HG03558 (cell line): Measurements from ENCODE around the gene DDX11.
"Not testable (repeated sequence)": the region's sequence is repeated elsewhere in the genome, so short reads cannot be mapped to it uniquely, and the experiment has no call there.

Experiments
- ATAC-seq: cut with Tn5 transposase; IDR thresholded peaks from one replicate; pipeline ENCODE4 v1.9.1; 2021; ENCODE audit warnings: moderate number of reproducible peaks; ENCODE audit not compliant: unreplicated experiment; ENCODE audit errors: extremely low read depth

The DDX11 gene

DNA sequence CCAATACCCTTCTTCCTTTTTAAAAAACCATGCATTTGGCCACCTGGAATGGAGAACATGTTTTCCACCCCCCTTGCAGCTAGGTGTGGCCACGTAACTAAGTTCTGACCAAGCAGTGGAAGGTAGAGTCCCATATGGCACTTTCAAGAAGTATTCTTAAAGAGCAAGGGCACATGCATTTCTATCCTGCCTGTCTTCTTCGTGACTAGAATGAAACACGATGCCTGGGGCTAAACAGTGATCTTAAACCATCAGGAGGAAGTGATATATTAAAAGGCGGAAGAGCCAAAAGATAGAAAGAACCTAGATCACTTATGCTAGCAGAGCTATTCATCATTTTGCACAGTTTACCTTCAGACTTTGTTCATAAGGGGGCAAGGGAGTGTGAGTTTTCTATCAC, 16.0 kb upstream of the DDX11 start:
- ATAC-seq, result no peak

DNA sequence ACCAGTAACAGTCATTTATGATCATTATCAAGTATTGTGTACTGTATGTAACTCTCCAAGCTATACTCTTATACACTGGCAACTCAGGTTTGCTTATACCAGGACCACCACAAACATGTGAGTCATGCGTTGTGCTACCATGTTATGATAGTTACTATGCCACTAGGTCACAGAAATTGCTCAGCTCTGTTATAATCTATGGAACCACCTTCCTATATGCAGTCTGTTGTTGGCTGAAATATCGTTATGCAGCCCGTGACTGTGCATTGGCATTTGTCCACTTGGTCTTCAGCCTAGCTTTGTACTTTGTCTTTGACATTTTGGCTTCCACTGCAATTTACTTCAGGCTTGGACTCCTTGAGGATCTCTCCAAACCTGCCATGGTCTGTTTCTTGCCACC, 7.5 kb upstream of the DDX11 start:
- not testable (repeated sequence) for ATAC-seq

DNA sequence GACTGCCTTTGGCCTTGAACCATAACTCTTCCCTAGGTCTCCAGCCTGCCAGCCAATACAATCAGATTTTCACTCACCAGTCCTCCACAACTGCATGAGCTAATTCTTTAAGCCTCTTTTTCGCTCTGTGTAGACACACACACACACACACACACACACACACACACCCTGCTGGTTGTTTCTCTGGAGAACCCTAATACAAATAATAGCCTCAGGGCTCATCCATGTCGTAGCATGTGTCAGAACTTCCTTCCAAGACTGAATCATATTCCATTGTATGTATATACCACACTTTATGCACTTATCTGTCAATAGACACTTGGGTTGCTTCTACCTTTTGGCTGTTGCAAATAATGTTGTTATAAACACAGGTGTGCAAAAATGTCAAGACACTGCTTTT, 6.0 kb upstream of the DDX11 start:
- not testable (repeated sequence) for ATAC-seq

DNA sequence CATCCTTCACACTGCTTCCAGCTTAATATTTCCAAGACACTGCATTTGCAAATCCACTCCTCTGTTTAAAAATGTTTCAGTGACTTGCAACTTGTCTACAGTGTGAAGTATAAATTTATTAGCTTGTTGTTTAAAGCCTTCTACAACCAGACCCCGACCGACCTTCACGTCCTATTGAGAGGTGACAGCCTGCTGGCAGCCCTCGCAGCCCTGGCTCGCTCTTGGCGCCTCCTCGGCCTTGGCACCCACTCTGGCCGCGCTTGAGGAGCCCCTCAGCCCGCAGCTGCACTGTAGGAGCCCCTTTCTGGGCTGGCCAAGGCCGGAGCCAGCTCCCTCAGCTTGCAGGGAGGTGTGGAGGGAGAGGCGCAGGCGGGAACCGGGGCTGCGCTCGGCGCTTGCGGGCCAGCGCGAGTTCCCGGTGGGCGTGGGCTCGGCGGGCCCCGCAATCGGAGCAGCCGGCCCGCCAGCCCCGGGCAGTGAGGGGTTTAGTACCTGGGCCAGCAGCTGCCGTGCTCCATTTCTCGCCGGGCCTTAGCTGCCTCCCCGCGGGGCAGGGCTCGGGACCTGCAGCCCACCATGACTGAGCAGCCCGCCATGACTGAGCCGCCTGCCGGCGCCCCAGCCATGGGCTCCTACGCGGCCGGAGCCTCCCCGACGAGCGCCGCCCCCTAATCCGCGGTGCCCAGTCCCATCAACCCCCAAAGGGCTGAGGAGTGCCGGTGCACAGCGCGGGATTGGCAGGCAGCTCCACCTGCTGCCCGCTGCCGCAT, 2.5 kb upstream of the DDX11 start:
- ATAC-seq, result not testable (repeated sequence)

DNA sequence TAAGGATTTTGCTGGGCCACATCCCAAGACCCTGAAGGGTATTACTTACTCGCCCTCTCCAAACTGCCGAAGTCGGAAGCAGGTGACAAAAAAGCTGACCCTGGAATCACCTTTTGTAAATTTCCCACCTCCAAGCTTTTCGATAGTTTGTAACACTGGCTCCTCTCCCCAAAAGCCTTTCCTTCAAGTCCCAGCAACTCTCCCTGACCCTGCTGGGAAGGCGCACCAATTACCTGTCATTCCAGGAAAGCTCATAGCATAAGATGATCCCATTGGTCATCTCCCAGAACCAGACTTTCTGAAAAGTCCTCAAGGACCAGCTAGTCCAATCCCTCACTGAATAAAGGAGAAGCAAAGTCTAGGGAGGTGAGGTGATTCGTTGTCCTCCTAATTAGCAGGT, 698 bp upstream of the DDX11 start:
- not testable (repeated sequence) for ATAC-seq

DNA sequence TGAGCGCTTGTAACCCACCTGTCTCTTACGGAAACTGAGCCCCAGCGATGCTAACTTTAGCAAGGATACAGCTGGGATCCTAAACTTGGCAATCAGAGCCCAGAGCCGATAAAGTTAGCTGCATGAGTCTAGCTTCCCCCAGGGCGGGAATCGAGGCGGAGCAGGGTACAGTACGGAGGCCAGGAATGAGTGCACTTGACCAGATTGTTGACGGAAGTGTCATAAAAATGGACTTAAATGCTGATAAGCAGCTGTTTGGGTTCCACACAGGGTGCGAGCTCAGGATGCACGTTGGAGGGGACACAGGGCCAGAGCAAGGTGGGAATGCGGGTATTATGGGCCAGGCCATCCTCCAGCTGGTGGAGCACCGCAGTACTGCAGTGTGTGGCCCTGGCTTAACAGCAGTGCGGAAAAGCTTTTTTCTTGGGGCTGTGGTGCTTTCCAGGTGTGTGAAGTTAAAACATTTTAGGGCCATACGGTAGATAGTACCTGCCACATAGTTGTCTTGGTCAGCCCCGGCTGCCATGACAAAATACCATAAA, 744 bp downstream of the DDX11 start:
- peak; percentile 15 for ATAC-seq

DNA sequence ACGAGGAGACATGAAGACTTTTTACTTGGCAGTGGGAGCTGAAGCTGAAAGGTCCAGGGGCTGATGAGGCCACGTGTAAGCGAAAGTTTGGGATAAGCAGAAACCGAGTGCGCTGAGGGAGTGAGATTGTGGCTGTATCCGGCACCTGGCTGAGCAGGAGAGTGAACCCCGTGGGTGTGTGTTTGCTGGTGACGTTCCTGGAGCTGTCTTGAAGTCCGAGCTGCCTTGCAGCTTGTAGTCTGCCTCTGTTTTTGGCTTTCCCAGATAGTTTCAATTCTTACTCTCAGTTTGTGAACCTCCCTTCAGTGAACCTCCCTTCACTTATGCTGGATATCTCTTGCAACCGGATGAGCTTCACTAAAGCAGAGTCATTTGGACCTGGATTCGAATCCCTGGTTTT, 2.5 kb downstream of the DDX11 start:
- not testable (repeated sequence) for ATAC-seq

DNA sequence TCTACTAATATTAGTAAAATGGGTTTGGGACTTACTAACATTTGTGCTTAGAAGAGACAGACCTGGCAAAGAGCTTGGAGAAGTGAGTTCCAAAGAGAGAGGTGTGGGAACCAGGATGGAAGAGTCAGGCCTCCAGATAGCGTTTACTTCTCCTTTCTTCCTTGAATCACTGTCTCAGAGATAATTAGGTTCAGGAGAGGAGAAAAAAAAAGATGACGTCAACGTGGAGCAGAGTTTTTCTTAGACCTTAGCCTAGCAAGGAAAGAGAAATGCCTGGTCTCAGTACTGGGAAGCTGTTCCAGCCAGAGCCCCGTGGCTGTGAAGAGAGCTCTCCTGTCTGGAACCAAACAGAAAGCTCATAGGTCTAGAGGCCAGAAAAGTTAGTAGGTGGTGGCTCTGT, 3.4 kb downstream of the DDX11 start:
- ATAC-seq, result not testable (repeated sequence)

DNA sequence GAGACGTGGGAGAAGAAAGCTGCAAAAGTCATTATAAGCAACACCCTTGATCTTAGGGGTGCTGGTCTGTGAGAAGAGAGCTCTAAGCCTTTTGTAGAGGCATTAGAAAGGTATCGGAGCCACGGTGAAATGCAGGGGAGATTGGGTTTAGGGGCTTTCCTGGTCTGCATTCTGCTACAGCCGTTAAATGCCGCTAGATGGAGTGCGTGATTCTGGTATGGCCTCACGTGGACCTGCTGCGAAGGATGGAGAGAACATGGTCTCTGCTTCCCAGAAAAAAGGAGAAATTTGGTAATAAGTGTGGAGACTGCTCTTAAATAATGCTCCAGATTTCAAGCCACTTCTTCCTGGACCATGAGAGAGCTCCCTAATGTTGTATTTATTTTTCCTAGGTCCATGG, 4.3 kb downstream of the DDX11 start:
- not testable (repeated sequence) for ATAC-seq

DNA sequence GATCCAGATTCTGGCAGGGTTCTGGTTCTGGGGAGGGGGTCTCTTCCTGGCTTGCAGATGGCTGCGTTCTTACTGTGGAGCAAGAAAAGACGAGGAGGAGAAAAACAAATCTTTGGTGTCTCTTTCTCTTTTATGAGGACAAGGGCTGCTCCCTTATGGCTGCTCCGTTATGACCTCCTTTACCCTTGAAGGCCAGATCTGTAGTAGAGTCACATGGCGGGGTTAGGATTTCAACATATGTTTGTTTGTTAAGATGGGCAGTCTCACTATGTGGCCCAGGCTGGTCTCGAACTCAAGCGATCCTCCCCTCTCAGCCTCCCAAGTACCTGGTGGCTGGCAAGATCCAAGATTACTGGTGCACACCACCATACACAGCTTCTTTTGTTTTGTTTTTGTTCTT, 5.8 kb downstream of the DDX11 start:
- not testable (repeated sequence) for ATAC-seq

DNA sequence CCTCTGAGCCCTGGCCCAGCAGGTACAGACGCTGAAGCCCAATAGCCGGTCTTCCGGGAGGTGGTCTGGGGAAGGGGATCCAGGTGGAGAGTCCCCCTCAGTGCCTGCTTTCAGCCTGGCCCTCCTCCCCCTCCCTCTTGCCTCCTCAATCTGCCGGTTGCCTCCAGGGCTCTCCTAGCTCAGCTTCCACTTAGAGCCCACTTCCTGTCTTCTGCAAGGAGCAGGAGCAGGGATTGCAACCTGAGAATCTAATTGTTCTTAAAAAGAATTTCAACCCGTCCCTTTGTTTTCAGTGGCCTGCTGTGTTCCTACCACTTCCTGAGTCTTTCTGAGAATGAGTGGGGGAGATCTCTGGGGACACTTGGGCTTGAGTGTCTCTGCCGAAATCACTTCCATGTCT, 6.6 kb downstream of the DDX11 start:
- ATAC-seq, result not testable (repeated sequence)

DNA sequence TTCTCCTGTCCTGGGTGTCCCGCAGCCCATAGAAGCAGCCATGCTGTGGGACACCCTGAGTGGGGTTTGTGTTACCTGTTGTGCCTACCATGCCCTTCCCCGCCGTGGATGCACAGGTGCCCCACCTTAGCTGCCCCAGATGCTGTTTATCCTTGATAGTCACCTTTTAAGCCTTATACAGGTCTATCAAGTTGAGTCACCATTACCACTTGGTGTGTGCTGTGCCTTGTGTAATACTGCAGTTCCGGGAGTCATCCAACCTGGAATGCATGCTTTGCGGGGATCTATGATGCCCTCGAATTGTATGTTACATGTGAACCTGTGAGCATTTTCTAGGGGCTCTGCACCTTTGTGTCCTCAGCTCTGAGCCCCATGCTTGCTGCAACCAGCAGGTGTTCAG, 7.6 kb downstream of the DDX11 start:
- not testable (repeated sequence) for ATAC-seq

DNA sequence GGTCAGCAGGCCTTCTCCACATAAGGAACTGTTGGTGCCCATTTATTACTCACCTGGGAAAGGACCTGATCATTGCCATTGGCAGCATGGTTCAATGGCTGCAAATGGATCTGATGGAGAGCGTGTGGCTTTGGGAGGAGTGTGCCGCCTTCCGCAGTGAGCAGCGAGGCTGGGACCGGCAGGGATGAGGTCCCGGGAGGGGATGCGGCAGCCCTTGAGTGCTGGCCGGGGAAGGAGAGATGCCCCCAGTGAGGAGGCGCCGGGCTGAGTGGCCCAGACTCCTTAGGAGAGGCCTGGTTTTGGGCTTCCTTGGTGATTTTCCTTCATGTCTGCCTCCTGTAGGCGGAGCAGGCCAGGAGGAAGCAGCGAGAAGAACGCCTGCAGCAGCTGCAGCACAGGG, 10.6 kb downstream of the DDX11 start:
- not testable (repeated sequence) for ATAC-seq

DNA sequence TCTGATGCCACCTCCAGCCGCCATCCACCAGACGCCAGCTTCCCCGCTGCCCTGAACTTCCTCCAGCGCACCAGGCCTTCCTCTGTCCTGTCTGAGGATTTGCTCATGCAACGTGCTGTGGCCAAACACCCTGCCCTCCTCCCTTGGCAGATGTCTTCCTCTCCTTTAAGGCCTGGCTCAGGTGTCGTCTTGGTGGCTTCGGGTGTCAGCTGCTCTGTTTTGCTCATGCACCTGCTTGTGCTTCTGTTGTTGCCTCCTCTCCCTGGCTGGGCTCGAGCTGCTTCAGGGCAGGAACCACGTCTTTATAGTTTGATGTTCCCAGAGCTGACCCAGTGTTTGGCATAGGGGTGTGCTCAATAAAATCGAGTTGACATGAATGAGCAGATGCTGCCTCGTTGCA, 12.4 kb downstream of the DDX11 start:
- ATAC-seq, result not testable (repeated sequence)

DNA sequence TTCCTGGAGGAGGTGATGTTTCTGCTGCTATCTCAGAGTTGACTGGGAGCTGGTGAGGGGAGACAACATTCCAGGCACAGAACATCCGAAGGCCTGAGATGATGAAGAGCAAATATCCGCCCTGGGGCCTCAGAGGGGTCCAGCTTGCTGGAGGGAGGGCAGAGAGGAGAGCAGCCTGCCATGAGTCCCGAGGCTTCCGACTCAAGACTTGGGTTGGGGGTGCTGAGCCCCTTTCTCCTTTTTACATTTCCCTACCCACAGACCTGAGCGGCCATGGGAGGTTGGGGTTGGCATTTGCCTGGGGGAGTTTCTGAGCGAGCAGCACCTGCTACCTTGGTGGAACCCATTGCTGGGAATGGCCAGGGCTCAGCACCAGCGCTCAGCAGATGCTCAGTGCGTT, 13.8 kb downstream of the DDX11 start:
- ATAC-seq, result not testable (repeated sequence)

DNA sequence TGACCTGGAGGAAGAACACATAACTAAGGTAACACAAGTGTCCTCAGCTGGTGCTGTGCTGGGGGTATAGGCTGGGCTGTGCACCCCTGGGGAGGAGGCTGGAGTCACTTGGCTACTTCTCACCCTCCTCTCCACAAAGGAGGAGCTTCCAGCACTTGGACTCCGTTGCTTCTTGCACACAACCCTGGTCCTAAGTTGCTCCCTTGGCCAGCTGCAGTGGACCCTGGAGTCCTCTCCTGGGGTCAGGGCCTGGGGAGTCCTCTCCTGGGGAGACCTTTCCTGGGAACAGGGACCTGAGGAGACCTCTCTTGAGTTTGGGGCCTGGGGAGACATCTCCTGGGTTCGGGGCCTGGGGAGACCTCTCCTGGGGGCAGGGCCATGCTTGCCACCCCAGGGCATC, 14.3 kb downstream of the DDX11 start:
- ATAC-seq, result not testable (repeated sequence)

DNA sequence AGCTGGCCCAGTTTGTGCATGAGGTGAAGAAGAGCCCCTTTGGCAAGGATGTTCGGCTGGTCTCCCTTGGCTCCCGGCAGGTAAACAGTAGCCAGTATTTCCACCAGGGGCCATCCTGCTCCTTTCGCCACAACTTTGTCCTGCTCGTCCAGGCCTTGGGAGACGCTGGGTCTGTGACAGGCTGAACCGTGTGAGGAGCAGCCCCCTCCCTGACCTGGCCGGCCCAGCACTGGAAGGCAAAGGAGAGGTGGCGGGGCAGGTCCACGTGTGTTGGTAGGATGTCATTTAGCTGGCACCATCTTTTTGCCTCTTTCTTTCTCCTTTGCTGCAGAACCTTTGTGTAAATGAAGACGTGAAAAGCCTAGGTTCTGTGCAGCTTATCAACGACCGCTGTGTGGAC, 15.4 kb downstream of the DDX11 start:
- no peak for ATAC-seq

DNA sequence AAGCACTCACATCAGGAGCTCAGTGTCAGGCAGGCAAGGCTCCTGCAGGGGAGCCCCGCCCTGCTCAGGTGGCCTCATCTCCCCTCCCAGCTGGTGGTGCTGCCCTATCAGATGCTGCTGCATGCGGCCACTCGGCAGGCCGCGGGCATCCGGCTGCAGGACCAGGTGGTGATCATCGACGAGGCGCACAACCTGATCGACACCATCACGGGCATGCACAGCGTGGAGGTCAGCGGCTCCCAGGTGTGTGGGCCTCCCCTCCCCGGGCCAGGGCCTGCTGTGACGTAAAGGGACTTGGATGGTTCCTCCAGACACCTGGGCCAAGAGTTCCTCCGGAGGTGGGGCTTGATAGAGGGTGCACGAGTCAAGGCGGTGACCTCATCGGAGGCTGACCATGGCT, 18.0 kb downstream of the DDX11 start:
- ATAC-seq, result not testable (repeated sequence)

DNA sequence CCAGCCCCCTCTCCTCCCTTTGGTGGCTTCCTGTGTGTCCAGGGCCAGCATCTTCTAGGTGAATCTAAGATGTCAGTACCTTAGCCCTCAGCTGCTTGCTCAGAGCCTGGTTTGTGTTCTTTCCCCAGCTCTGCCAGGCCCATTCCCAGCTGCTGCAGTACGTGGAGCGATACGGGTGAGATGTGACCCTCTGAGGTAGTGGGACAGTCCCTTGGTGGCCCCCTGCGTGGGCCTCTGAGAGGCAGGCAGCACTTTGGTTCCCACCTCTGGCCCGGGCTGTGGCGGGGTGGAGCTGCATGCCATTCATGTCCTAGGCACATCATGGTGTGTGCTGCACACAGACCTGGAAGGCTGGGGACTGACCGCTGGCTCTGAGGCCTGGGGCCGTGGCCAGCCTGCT, 19.1 kb downstream of the DDX11 start:
- ATAC-seq, result not testable (repeated sequence)

DNA sequence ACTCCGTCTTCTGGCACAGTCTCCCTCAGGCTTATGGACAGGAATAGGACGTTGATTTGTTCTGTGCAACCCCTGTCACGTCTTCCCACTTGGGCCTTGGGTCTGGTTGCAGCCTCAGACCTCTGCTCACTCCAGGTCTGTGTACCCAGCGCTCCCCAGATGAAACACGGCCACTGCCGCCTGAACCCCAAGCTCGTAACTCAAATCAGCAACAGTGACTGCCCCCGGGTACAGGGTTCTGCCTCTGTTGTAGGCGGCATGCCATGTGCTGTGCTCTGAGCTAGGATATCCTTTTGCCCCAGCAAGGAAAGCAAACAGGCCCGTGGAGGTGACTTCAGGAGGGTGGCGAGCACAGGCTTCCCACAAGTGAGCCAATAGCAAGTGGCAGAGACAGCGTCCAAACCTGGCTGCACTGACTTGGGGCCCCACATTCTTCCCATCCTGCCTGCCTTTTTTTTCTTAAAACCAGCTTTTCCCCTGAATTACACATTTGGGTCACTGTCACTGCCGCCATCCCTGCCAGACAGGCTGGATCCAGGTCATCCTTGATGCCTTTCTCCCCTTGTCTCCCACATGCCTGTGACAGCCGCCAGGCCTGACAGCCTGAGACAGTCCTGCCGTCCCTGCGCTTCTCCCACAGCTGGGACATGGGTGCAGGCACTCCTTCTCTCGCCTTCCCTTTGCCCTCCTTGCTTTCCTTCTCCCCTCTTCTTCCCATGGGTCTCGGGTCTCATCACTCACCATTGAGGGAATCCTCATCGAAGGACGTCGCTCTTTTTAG, 21.6 kb downstream of the DDX11 start:
- not testable (repeated sequence) for ATAC-seq
